SU-DHL-6 (cell line): ENCODE data around the gene WSCD2.

Experiments
- H2AFZ ChIP-seq: fragments of 200-600 bp; sonication (generic); 2 replicates; pipeline ENCODE4 v1.6.1; 2014; ENCODE audit warnings: low read depth, mild to moderate bottlenecking, moderate library complexity, mixed read lengths, antibody characterized with exemption, low read length; ENCODE audit not compliant: severe bottlenecking
- H3F3A ChIP-seq: fragments of 200-600 bp; shearing (Covaris generic); 2 replicates; pipeline ENCODE4 v1.6.0; 2016; ENCODE audit warnings: antibody characterized with exemption, mild to moderate bottlenecking; ENCODE audit not compliant: insufficient read depth
- H3K27ac ChIP-seq: fragments of 200-600 bp; sonication (generic); 2 replicates; pipeline ENCODE4 v1.5.1; 2016; ENCODE audit warnings: low read depth, mild to moderate bottlenecking, low read length, moderate library complexity, mixed read lengths
- H3K27me3 ChIP-seq: fragments of 200-600 bp; sonication (generic), shearing (Covaris generic); 2 replicates; pipeline ENCODE4 v1.6.0; 2014; ENCODE audit warnings: mild to moderate bottlenecking, low read length
- H3K36me3 ChIP-seq: fragments of 200-600 bp; sonication (generic); 2 replicates; pipeline ENCODE4 v1.6.1; 2014; ENCODE audit warnings: mild to moderate bottlenecking, low read length, mixed read lengths
- H3K4me2 ChIP-seq: fragments of 300-600, 200-600 bp; shearing (Covaris generic), sonication (generic); 2 replicates; pipeline ENCODE4 v1.6.0; 2014; ENCODE audit warnings: low read length, low read depth, mild to moderate bottlenecking; ENCODE audit not compliant: poor library complexity, severe bottlenecking
- H3K4me3 ChIP-seq: fragments of 200-600 bp; sonication (generic); 2 replicates; pipeline ENCODE4 v1.5.1; 2014; ENCODE audit warnings: antibody characterized with exemption, low read length, mild to moderate bottlenecking, mixed read lengths; ENCODE audit not compliant: insufficient read depth, poor library complexity, severe bottlenecking
- H3K79me2 ChIP-seq: fragments of 200-600 bp; sonication (generic); 2 replicates; pipeline ENCODE4 v1.6.1; 2014; ENCODE audit warnings: mild to moderate bottlenecking, low read length, moderate library complexity; ENCODE audit not compliant: insufficient read depth
- H3K9ac ChIP-seq: fragments of 200-600 bp; sonication (generic); 2 replicates; pipeline ENCODE4 v1.7.0; 2014; ENCODE audit warnings: mild to moderate bottlenecking, low read length
- H3K9me2 ChIP-seq: fragments of 200-600 bp; sonication (generic); replicated peaks from 2 replicates; pipeline ENCODE4 v1.6.1; 2014; ENCODE audit warnings: low read length; ENCODE audit not compliant: insufficient read depth
- H3K9me3 ChIP-seq: fragments of 200-600 bp; sonication (generic); 2 replicates; pipeline ENCODE4 v1.6.1; 2014; ENCODE audit warnings: low read length, mixed read lengths; ENCODE audit not compliant: insufficient read depth
- H4K20me1 ChIP-seq: fragments of 200-600 bp; sonication (generic); 2 replicates; pipeline ENCODE4 v1.6.1; 2014; ENCODE audit warnings: low read depth, mild to moderate bottlenecking, antibody characterized with exemption, low read length, moderate library complexity, mixed read lengths
- CTCF ChIP-seq: fragments of 200-600 bp; sonication (generic); IDR thresholded peaks from one replicate; pipeline ENCODE4 v1.5.1; 2017; ENCODE audit warnings: antibody characterized with exemption, mild to moderate bottlenecking, low read length, moderate library complexity; ENCODE audit not compliant: insufficient read depth, poor library complexity, severe bottlenecking
- EZH2phosphoT487 ChIP-seq: fragments of 200-600 bp; sonication (generic), shearing (Covaris generic); conservative IDR thresholded peaks from 2 replicates; pipeline ENCODE4 v1.6.1; 2018; ENCODE audit warnings: mild to moderate bottlenecking, antibody characterized with exemption, low read length, moderate library complexity, mixed read lengths

WSCD2 gene

DNA sequence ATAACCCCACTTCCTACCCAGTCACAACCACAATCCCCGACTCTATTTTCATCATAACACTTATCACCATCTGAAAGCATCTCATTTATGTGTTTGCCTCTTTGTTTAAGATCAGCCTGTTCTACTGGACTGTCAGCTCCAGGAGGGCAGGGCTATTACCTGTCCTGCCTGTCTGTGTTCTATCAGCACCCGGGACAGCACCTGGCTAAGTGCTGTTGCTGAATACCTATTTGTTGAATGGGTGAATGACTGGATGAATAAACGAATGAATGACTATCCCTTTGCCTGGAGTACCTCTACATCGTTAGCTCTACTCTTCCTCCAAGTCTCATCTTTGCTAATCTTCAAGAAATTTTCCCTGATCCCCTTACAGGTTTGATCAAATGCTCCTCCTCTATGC, 69.0 kb downstream of the WSCD2 start:
- no peak overlapping the region for H2AFZ ChIP-seq
- H3K9ac ChIP-seq, result no peak overlapping the region
- H4K20me1 ChIP-seq, result no peaks in the 10 kb centered on the region
- H3F3A ChIP-seq, result no peaks in the 10 kb centered on the region
- H3K36me3 ChIP-seq, result no peaks in the 10 kb centered on the region
- TF ChIP-seq EZH2phosphoT487 (no peak), CTCF (no peak)
- no peaks in the 10 kb centered on the region for H3K9me2 ChIP-seq
- H3K27me3 ChIP-seq, result no peaks in the 10 kb centered on the region
- H3K79me2 ChIP-seq, result no peaks in the 10 kb centered on the region
- no peaks in the 10 kb centered on the region for H3K9me3 ChIP-seq
- no peak overlapping the region for H3K4me3 ChIP-seq
- H3K27ac ChIP-seq, result no peak overlapping the region
- H3K4me2 ChIP-seq, result no peak overlapping the region

DNA sequence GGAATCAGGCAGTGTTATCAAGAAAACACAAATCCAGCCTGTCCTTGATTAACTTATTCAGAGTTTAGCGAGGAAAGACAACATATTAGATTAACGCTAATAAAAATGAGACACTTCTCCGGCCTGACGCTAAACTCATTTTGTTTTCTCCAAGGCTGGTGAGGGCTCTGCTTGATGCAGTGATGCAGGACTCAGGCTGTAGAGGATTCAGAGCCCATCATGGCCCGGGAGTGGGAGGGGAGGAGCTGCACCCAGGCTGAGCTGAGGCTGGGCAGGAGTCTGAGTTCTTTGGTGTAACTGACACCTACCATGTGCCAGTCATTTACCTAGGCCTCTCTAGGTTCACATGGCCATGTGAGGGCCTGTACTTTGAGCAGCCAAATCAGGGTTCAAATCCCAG, 70.0 kb downstream of the WSCD2 start:
- Histone ChIP-seq H2AFZ (no peak overlapping the region), H3K9ac (no peak overlapping the region), H3K4me2 (no peak overlapping the region)

DNA sequence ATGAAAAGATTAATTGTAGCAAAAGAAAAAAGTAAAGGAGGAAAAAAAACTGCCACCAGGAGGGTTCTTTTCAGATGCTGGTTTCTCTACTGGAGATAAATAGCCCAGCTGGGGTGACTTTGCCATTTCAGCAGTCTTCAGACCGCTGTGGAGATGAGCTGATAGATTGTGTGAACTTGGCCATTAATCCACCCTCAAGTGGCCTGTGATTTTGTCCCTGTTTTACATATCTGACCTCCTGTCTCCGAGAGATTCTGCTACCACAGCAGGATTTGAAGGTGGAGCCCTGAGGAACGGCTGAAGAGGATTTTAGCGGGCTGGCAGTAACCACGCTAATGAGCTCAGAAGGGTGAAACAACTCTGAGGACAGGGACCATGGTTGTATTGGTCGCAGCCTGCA, 72.7 kb downstream of the WSCD2 start:
- Histone ChIP-seq H3K27ac (no peak overlapping the region), H3K27me3 (no peaks in the 10 kb centered on the region), H3K36me3 (no peaks in the 10 kb centered on the region), H3K4me3 (no peak overlapping the region), H4K20me1 (no peaks in the 10 kb centered on the region), H3K9me2 (no peaks in the 10 kb centered on the region), H2AFZ (no peak overlapping the region), H3K9me3 (0 out of 2 replicates have a peak, but pooled peaks cover 7% of the 10 kb centered on the region), H3F3A (no peaks in the 10 kb centered on the region), H3K9ac (no peak overlapping the region), H3K4me2 (no peak overlapping the region), H3K79me2 (no peaks in the 10 kb centered on the region)
- no peak for TF ChIP-seq EZH2phosphoT487
- TF ChIP-seq CTCF, result no peak

More for the DNA sequence above, 70.0 kb downstream of the WSCD2 start:
- Histone ChIP-seq H3K79me2 (no peaks in the 10 kb centered on the region), H3K27me3 (no peaks in the 10 kb centered on the region), H4K20me1 (no peaks in the 10 kb centered on the region), H3K27ac (no peak overlapping the region), H3K4me3 (no peak overlapping the region), H3K36me3 (no peaks in the 10 kb centered on the region), H3K9me3 (0 out of 2 replicates have a peak, but pooled peaks cover 7% of the 10 kb centered on the region), H3K9me2 (no peaks in the 10 kb centered on the region), H3F3A (no peaks in the 10 kb centered on the region)
- no peak for TF ChIP-seq EZH2phosphoT487
- no peak for TF ChIP-seq CTCF
